Upper lobe of left lung (tissue), 6 donors: ENCODE data around the gene TRIP12. TPM values are rescaled to one million over a fixed set of nuclear protein-coding genes. Genes with fewer than 3 reads are reported as not detected.
"Not testable (repeated sequence)": the region's sequence is repeated elsewhere in the genome, so short reads cannot be mapped to it uniquely, and the experiment has no call there.

Experiments
- ATAC-seq, 2 donors: fragments of 200-7000 bp; cut with Tn5 transposase; one replicate each; pipeline ENCODE4 v1.9.1; 2022; ENCODE audit warnings: mild to moderate bottlenecking in 2 of 2, moderate library complexity in 2 of 2; ENCODE audit not compliant: low FRiP score in 2 of 2
- DNase-seq, 2 donors: peaks; one replicate each; pipeline ENCODE4 v3.0.0-alpha.2; 2019 to 2020
- H3K27ac ChIP-seq, 4 donors: fragments of 200-600 bp; sonication (generic); one replicate each; pipeline ENCODE4 v1.5.1; 2016 to 2019
- H3K27me3 ChIP-seq, 4 donors: fragments of 200-600 bp; sonication (generic); one replicate each; pipeline ENCODE4 v1.5.1; 2017 to 2019
- H3K36me3 ChIP-seq, 4 donors: fragments of 200-600 bp; sonication (generic); one replicate each; pipeline ENCODE4 v1.5.1; 2016 to 2019
- H3K4me1 ChIP-seq, 4 donors: fragments of 200-600 bp; sonication (generic); one replicate each; pipeline ENCODE4 v1.5.1; 2018 to 2019
- H3K4me3 ChIP-seq, 4 donors: fragments of 200-600 bp; sonication (generic); one replicate each; pipeline ENCODE4 v1.5.1; 2017 to 2019; ENCODE audit warnings: mild to moderate bottlenecking in 2 of 4, moderate library complexity in 1 of 4
- H3K9me3 ChIP-seq, 4 donors: fragments of 200-600 bp; sonication (generic); one replicate each; pipeline ENCODE4 v1.5.1; 2018 to 2019
- EP300 ChIP-seq, 4 donors: sonication (generic); formaldehyde crosslinking; IDR thresholded peaks; one replicate each; pipeline ENCODE4 v1.5.1; 2017; ENCODE audit warnings: antibody characterized with exemption in 4 of 4, control low read depth in 2 of 4
- POLR2A ChIP-seq, 4 donors: fragments of 450-650 bp; IDR thresholded peaks; one replicate each; pipeline ENCODE4 v1.5.1; 2016 to 2017; ENCODE audit warnings: antibody characterized with exemption in 4 of 4, mild to moderate bottlenecking in 2 of 4
- POLR2AphosphoS5 ChIP-seq, 2 donors: sonication (generic); formaldehyde crosslinking; IDR thresholded peaks; one replicate each; pipeline ENCODE4 v1.5.1; 2017; ENCODE audit warnings: antibody characterized with exemption in 2 of 2
- WGBS, 2 donors: methylation state at CpG; one replicate each; pipeline ENCODE4 v1.1.5; 2017 to 2018; 5-methylcytosine and 5-hydroxymethylcytosine counted together
- total RNA-seq, 6 donors: library from RNA; depleted of rRNA in 4 of 6; stranded (reverse); fragments of >200 nt in 4 of 6; gene quantifications; one replicate each; pipeline versions ENCODE4 v1.1.0 to v1.2.1, GENCODE V29; 2016 to 2021
- TF ChIP-seq, protein P1 (sequence below), 6 experiments: fragments of 450-650 bp in 4 of 6; fragments of 200-600 bp in 2 of 6; sonication (generic) in 2 of 6; IDR thresholded peaks; one replicate each; pipeline ENCODE4 v1.5.1; 2016 to 2019; ENCODE audit warnings: antibody characterized with exemption in 6 of 6
- donor health status: DM: no; HTN: no; CAD: no; lungs with moderate emphysema.
- donor health status: DM: no; HTN: yes; CAD: no; lungs with severe emphysema.

The TRIP12 gene
- total RNA-seq, 6 donors from 2014 or later, result 164 to 202 (median 180) TPM

DNA sequence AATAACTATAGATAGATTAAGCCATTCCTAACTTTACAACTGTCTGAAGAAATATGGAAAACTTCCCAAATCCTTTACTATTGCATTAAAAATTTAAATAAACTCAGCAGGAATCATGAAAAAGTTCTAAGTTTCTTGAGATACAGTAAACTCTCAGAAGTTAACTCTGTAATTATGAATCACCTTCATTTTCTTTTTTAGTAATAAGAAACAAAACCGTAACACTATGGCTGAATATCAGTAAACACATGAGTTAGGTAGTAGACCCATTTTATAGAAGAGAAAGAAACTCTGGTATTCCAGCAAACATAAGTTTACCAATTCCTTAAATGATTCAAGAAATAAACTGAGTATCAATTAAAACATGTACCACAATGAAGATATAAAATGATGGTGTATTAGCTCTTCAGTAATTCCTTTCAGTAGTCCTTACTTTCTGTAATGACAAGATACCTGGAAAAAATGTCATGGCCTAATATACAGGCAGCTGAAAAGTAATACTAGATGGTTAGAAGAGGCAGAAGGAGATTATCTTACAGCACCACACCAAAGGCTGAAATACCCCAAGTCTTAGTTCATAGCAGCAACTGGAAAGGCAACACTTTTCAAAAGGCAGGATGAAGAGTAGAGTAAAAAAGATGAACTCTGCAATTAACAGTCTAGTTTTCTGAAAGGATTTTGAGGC lies 11.5 kb downstream of the TRIP12 start:
- Histone ChIP-seq H3K27ac (no peak overlapping the region), H3K36me3 (peaks cover 0 to 27% (median 16%) of the 10 kb centered on the region in 4 donors), H3K27me3 (no peaks in the 10 kb centered on the region), H3K9me3 (no peaks in the 10 kb centered on the region), H3K4me1 (peaks cover 25 to 49% (median 41%) of the 10 kb centered on the region in 4 donors), H3K4me3 (no peak overlapping the region)
- ATAC-seq (no peak), DNase-seq (no peak)
- WGBS, 2 donors, result 90 to 93% methylated on average over 1 of the region's 1 CpG
- no peak for TF ChIP-seq POLR2A (IDR thresholded peaks at IDR 0.05)

DNA sequence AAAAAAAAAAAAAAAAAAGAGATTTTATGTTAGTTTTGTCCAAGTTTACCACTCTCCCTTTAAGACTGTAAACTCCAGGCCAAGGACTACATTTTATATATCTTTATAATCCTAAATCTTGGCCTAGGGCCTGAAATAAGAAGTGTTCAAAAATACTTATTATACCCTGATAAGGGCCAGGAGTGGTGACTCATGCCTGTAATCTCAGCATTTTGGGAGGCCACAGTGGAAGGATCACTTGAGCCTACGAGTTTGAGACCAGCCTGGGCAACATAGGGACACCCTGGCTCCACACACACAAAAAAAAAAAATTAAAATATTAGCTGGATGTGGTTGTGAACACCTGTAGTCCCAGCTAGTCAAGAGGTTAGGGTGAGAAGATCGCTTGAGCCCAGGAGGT lies 12.7 kb downstream of the TRIP12 start:
- H3K4me1 ChIP-seq, result peaks cover 21 to 37% (median 33%) of the 10 kb centered on the region in 4 donors
- TF ChIP-seq POLR2AphosphoS5 (IDR thresholded peaks at IDR 0.05) (no peak), POLR2A (IDR thresholded peaks at IDR 0.05) (no peak), EP300 (IDR thresholded peaks at IDR 0.05) (no peak)
- TF ChIP-seq, protein P1, sequence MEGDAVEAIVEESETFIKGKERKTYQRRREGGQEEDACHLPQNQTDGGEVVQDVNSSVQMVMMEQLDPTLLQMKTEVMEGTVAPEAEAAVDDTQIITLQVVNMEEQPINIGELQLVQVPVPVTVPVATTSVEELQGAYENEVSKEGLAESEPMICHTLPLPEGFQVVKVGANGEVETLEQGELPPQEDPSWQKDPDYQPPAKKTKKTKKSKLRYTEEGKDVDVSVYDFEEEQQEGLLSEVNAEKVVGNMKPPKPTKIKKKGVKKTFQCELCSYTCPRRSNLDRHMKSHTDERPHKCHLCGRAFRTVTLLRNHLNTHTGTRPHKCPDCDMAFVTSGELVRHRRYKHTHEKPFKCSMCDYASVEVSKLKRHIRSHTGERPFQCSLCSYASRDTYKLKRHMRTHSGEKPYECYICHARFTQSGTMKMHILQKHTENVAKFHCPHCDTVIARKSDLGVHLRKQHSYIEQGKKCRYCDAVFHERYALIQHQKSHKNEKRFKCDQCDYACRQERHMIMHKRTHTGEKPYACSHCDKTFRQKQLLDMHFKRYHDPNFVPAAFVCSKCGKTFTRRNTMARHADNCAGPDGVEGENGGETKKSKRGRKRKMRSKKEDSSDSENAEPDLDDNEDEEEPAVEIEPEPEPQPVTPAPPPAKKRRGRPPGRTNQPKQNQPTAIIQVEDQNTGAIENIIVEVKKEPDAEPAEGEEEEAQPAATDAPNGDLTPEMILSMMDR (IDR thresholded peaks at IDR 0.05), result no peak
- H3K27ac ChIP-seq, result no peak overlapping the region
- no peaks in the 10 kb centered on the region for H3K9me3 ChIP-seq
- no peaks in the 10 kb centered on the region for H3K27me3 ChIP-seq
- H3K4me3 ChIP-seq, result no peak overlapping the region
- 71 to 78% methylated on average over 2 of the region's 2 CpGs for WGBS, 2 donors
- ATAC-seq (no peak), DNase-seq (no peak)
- H3K36me3 ChIP-seq, result peaks cover 0 to 35% (median 16%) of the 10 kb centered on the region in 4 donors

- 87 to 92% methylated on average over 2 of the region's 2 CpGs for WGBS, 2 donors
- no peak overlapping the region for H3K4me3 ChIP-seq
- no peak for DNase-seq
- TF ChIP-seq POLR2AphosphoS5 (IDR thresholded peaks at IDR 0.05) (no peak), POLR2A (IDR thresholded peaks at IDR 0.05) (no peak), EP300 (IDR thresholded peaks at IDR 0.05) (no peak)
- TF ChIP-seq, protein P1 (IDR thresholded peaks at IDR 0.05), result no peak
- no peaks in the 10 kb centered on the region for H3K9me3 ChIP-seq
- no peaks in the 10 kb centered on the region for H3K27me3 ChIP-seq
- peaks cover 0 to 45% (median 19%) of the 10 kb centered on the region in 4 donors for H3K36me3 ChIP-seq
- peaks cover 10 to 34% (median 14%) of the 10 kb centered on the region in 4 donors for H3K4me1 ChIP-seq
- no peak for ATAC-seq
- H3K27ac ChIP-seq, result no peak overlapping the region
Measured at GRCh38 chr2:229905601-229906000, 16.2 kb downstream of the TRIP12 start.

DNA sequence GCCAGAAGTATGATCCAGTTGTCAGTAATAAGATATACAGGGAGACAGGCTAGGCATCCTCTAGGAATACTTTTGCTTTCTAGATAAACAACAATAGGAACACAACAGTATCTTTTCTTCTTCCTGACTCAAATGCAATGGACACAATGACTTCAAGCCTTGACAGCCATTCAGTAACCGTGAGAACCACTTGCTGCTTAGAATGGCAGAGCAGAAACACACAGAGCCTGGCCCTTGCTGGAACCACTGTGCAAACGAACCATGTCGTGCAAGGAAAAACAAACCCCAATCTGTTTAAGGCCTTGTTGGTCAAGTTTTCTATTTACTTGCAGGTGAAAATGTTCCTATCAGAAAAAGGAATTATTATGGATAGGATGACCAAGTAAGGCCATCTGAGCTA lies 18.8 kb downstream of the TRIP12 start:
- DNase-seq, result no peak
- ATAC-seq, result no peak
- peaks cover 11 to 38% (median 13%) of the 10 kb centered on the region in 4 donors for H3K4me1 ChIP-seq
- no peak overlapping the region for H3K4me3 ChIP-seq
- H3K36me3 ChIP-seq, result peaks cover 0 to 41% (median 16%) of the 10 kb centered on the region in 4 donors
- no peak overlapping the region for H3K27ac ChIP-seq
- H3K27me3 ChIP-seq, result no peaks in the 10 kb centered on the region
- no peaks in the 10 kb centered on the region for H3K9me3 ChIP-seq
- TF ChIP-seq, protein P1 (IDR thresholded peaks at IDR 0.05), result no peak
- no peak for TF ChIP-seq POLR2A (IDR thresholded peaks at IDR 0.05)
- no peak for TF ChIP-seq EP300 (IDR thresholded peaks at IDR 0.05)
- no peak for TF ChIP-seq POLR2AphosphoS5 (IDR thresholded peaks at IDR 0.05)
- WGBS, 2 donors, result 58 to 74% methylated on average over 3 of the region's 3 CpGs

- 67 to 74% methylated on average over 3 of the region's 3 CpGs for WGBS, 2 donors
- Histone ChIP-seq H3K27ac (no peak overlapping the region), H3K4me1 (peaks cover 11 to 38% (median 17%) of the 10 kb centered on the region in 4 donors), H3K4me3 (no peak overlapping the region), H3K9me3 (no peaks in the 10 kb centered on the region), H3K27me3 (no peaks in the 10 kb centered on the region), H3K36me3 (peaks cover 0 to 31% (median 10%) of the 10 kb centered on the region in 4 donors)
- no peak for DNase-seq
- TF ChIP-seq, protein P1 (IDR thresholded peaks at IDR 0.05), result no peak
- TF ChIP-seq POLR2AphosphoS5 (IDR thresholded peaks at IDR 0.05) (no peak), POLR2A (IDR thresholded peaks at IDR 0.05) (no peak), EP300 (IDR thresholded peaks at IDR 0.05) (no peak)
- peak in 1 of 2 donors; percentile 65 for ATAC-seq
Measured at GRCh38 chr2:229901819-229902218, 20.0 kb downstream of the TRIP12 start.

DNA sequence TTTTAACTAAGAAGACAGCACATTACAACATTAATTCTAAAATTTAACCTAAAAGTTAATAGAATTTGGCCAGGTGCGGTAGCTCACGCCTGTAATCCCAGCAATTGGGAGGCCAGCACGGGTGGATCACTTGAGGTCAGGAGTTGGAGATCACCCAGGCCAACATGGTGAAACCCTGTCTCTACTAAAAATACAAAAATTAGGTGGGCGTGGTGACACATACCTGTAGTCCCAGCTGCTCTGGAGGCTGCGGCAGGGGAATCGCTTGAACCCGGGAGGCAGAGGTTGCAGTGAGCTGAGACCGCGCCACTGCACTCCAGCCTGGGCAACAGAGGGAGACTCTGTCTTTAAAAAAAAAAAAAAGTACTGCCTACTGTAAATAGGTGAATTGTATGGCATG lies 21.3 kb downstream of the TRIP12 start:
- not testable (repeated sequence) for H3K27ac ChIP-seq, ATAC-seq, H3K4me3 ChIP-seq, H3K9me3 ChIP-seq, H3K27me3 ChIP-seq
- Histone ChIP-seq H3K36me3 (peaks cover 0 to 26% (median 6%) of the 10 kb centered on the region in 4 donors), H3K4me1 (peaks cover 11 to 34% (median 19%) of the 10 kb centered on the region in 4 donors)
- peak in 1 of 2 donors; percentile 15 for DNase-seq
- 87 to 95% methylated on average over 9 of the region's 9 CpGs for WGBS, 2 donors
